Bronchial epithelial cell (primary cell): ENCODE data around the gene DSCAM. TPM values are rescaled to one million over a fixed set of nuclear protein-coding genes. Genes with fewer than 3 reads are reported as not detected.
A peak's percentile ranks its signal among the peaks of the same experiment; 100 is the strongest.

Source experiments
- DNase-seq: peaks from one replicate; pipeline ENCODE4 v3.0.0-alpha.2; 2010; ENCODE audit warnings: low read depth
- FAIRE-seq: peaks from 2 replicates; lab custom pipeline; 2011; peaks lifted over from hg19 to GRCh38; lab: Jason Lieb, UNC
- H3K27me3 ChIP-seq: 2 replicates; pipeline ENCODE4 v1.5.1; 2011; ENCODE audit warnings: low read length; ENCODE audit not compliant: control insufficient read depth, insufficient read depth
- H3K36me3 ChIP-seq: 2 replicates; pipeline ENCODE4 v1.5.1; 2011; ENCODE audit warnings: low read length; ENCODE audit not compliant: control insufficient read depth, insufficient read depth
- H3K4me3 ChIP-seq: 2 replicates; pipeline ENCODE4 v1.5.1; 2011; ENCODE audit warnings: mild to moderate bottlenecking, low read depth, low read length, control low read depth
- CTCF ChIP-seq: IDR thresholded peaks from 2 replicates; pipeline ENCODE4 v1.5.1; 2011; ENCODE audit warnings: mild to moderate bottlenecking, moderate library complexity, low read length, control low read depth, inconsistent platforms; ENCODE audit not compliant: insufficient read depth, severe bottlenecking
- total RNA-seq: library from RNA; depleted of rRNA; stranded (reverse); fragments of >200 nt; gene quantifications from 2 replicates; pipeline ENCODE4 v1.2.1, GENCODE V29; 2014

Gene DSCAM
- total RNA-seq, 1 donor from 2014 or later = 0.53 TPM

DNA sequence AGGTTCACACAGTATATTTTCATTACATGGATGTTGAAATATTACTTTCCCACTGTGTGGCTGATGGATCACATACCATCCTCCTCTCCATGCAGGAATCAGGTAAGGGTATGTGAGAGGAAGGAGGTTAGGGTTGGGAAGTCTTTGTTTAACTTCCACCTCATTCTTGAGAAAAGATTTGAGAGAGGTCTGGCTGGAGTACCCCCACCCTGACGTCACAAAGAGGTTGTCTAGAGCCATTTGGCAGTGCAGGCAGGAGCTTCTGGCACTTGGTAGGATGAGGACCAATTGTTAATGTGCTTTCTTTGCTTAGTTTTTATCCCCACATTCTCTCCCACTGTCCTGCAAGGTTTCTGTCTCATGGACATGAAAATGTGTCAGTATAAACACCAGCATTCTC, 356.6 kb downstream of the DSCAM start:
- no peak for FAIRE-seq
- DNase-seq = no peak
- TF ChIP-seq CTCF = no peak
- H3K36me3 ChIP-seq = no peaks in the 10 kb centered on the region
- no peaks in the 10 kb centered on the region for H3K27me3 ChIP-seq
- no peak overlapping the region for H3K4me3 ChIP-seq

DNA sequence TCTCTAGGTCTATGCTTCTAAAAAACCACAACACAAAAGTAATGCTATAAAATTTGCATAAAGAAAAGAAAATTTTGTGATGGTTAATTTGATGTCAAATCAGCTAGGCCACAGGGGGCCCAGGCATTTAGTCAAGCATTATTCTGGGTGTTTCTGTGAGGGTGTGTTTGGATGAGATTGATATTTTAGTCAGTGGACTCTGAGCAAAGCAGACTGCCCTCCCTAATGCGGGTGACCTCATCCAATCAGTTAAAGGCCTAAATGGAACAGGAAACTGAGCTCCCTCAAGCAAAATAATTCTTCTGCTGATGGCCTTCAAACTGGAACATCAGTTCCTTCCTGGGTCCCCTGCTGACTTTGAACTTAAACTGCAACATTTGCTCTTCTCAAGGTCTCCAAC, 358.0 kb downstream of the DSCAM start:
- H3K36me3 ChIP-seq = no peaks in the 10 kb centered on the region
- TF ChIP-seq CTCF = no peak
- H3K4me3 ChIP-seq = no peak overlapping the region
- no peak for FAIRE-seq
- DNase-seq = no peak
- no peaks in the 10 kb centered on the region for H3K27me3 ChIP-seq

DNA sequence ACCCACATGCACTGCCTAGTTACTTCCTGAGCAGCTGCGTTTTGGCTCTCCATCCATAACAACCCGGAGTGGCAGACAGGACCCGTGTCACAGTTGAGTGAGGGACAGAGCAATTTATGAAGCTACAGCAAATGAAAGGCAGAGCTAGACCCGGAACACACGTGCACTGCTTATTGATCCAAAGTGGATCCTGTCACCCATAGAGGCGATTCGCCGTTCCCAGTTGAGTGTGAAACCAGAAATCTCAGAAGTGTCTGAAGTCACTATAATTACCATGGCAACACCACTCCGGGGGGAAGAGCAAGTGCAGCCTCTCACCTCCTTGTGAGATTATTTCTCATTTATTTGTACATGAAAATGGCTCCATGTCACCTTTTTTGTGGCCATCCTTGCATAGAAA, 365.2 kb downstream of the DSCAM start:
- no peak for TF ChIP-seq CTCF
- Histone ChIP-seq H3K36me3 (no peaks in the 10 kb centered on the region), H3K27me3 (no peaks in the 10 kb centered on the region), H3K4me3 (no peak overlapping the region)
- DNase-seq (no peak), FAIRE-seq (no peak)

DNA sequence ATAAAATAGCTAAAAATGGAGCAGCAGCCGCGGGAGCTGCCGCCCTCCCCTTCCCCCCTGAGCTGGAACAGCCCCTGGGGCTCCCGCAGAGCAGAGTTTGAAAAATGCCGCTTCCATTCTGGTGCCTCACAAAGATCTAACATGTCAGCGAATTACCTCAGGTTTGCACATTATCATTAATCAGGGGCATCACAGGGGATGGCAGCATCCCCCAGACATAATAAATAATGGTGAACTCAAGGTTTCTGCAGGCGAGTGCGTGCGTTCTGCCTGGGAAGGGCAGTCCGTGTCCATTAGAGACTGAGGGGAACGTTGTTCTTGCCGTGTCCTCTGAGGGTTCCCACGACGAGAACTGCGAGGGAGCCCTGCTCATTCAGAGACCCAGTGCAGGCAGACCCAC, 372.4 kb downstream of the DSCAM start:
- TF ChIP-seq CTCF = no peak
- no peak for DNase-seq
- no peaks in the 10 kb centered on the region for H3K27me3 ChIP-seq
- no peak overlapping the region for H3K4me3 ChIP-seq
- H3K36me3 ChIP-seq = no peaks in the 10 kb centered on the region
- FAIRE-seq = no peak

- Histone ChIP-seq H3K27me3 (no peaks in the 10 kb centered on the region), H3K4me3 (no peak overlapping the region), H3K36me3 (no peaks in the 10 kb centered on the region)
- TF ChIP-seq CTCF = no peak
- no peak for FAIRE-seq
- DNase-seq = no peak
Measured at GRCh38 chr21:40472013-40472412, 374.9 kb downstream of the DSCAM start.

GRCh38 chr21:40471103-40471502, 375.9 kb downstream of the DSCAM start:
- Histone ChIP-seq H3K36me3 (no peaks in the 10 kb centered on the region), H3K27me3 (no peaks in the 10 kb centered on the region), H3K4me3 (no peak overlapping the region)
- TF ChIP-seq CTCF = no peak
- no peak for FAIRE-seq
- peak; percentile 8 for DNase-seq
